H1 (cell line): ENCODE measurements around the gene CASK. TPM values are rescaled to one million over a fixed set of nuclear protein-coding genes. Genes with fewer than 3 reads are reported as not detected.

Experiments
- CTCF ChIA-PET: fragments of 300-600 bp; sonication (Branson Sonifier 250); formaldehyde crosslinking; loops from one replicate; lab custom pipeline; 2021; ENCODE audit not compliant: partially characterized antibody; lab: Charles Lee
- POLR2A ChIA-PET: fragments of 300-600 bp; sonication (Branson Sonifier 250); formaldehyde crosslinking; loops from one replicate; lab custom pipeline; 2021; ENCODE audit warnings: inconsistent platforms; ENCODE audit not compliant: partially characterized antibody; lab: Charles Lee
- DNase-seq, 2 experiments: peaks; one replicate each; pipeline versions ENCODE4 v3.0.0 to v3.0.0-alpha.2; 2010 to 2022; ENCODE audit warnings: low spot score in 2 of 2, low read depth in 1 of 2, mixed read lengths in 1 of 2
- FAIRE-seq: peaks from 2 replicates; lab custom pipeline; 2011; peaks lifted over from hg19 to GRCh38; lab: Jason Lieb, UNC
- H2AFZ ChIP-seq: 2 replicates; pipeline ENCODE4 v1.8.1; 2012; ENCODE audit warnings: low read length, inconsistent platforms
- H2AK5ac ChIP-seq: 2 replicates; pipeline ENCODE4 v1.6.1; 2013; ENCODE audit warnings: low read depth, low read length
- H2BK120ac ChIP-seq: replicated peaks from 2 replicates; pipeline ENCODE3; 2013; ENCODE audit warnings: low read depth, low read length, inconsistent platforms
- H2BK12ac ChIP-seq: 2 replicates; pipeline ENCODE4 v1.6.1; 2013; ENCODE audit warnings: low read depth, low read length
- H2BK15ac ChIP-seq: 2 replicates; pipeline ENCODE4 v1.6.1; 2013; ENCODE audit warnings: low read length
- H2BK20ac ChIP-seq: 2 replicates; pipeline ENCODE4 v1.6.1; 2013; ENCODE audit warnings: low read length
- H2BK5ac ChIP-seq: 2 replicates; pipeline ENCODE4 v1.6.1; 2013; ENCODE audit warnings: low read depth, low read length
- H3K14ac ChIP-seq: 2 replicates; pipeline ENCODE4 v1.6.1; 2013; ENCODE audit warnings: inconsistent platforms; ENCODE audit not compliant: insufficient read length
- H3K18ac ChIP-seq: 2 replicates; pipeline ENCODE4 v1.6.1; 2013; ENCODE audit warnings: low read length; ENCODE audit errors: extremely low read depth
- H3K23ac ChIP-seq: 2 replicates; pipeline ENCODE4 v1.6.1; 2013; ENCODE audit warnings: inconsistent platforms; ENCODE audit not compliant: insufficient read length
- H3K23me2 ChIP-seq: 2 replicates; pipeline ENCODE4 v1.6.1; 2013; ENCODE audit warnings: low read depth, low read length
- H3K27ac ChIP-seq: 2 replicates; pipeline ENCODE4 v1.6.1; 2011; ENCODE audit warnings: low read depth, low read length, inconsistent platforms
- H3K27me3 ChIP-seq, 4 experiments: replicated peaks in 1 of 4; 1 replicate in 1 of 4; 2 replicates in 3 of 4; pipeline versions ENCODE4 v1.6.1 to v1.8.1; 2011 to 2013; ENCODE audit warnings: low read length in 3 of 4, mild to moderate bottlenecking in 3 of 4, inconsistent platforms in 2 of 4, mixed read lengths in 2 of 4, moderate library complexity in 1 of 4; ENCODE audit not compliant: control insufficient read depth in 3 of 4, insufficient read depth in 3 of 4; ENCODE audit errors: extremely low read depth in 1 of 4
- H3K36me3 ChIP-seq, 4 experiments: 2 replicates each; pipeline versions ENCODE4 v1.6.1 to v1.8.1; 2011 to 2013; ENCODE audit warnings: mild to moderate bottlenecking in 4 of 4, low read length in 3 of 4, moderate library complexity in 2 of 4, control low read depth in 1 of 4, inconsistent platforms in 1 of 4; ENCODE audit not compliant: insufficient read depth in 4 of 4, control insufficient read depth in 2 of 4
- H3K4ac ChIP-seq: replicated peaks from 2 replicates; pipeline ENCODE3; 2013; ENCODE audit warnings: low read length, low read depth, mixed read lengths, inconsistent platforms; ENCODE audit not compliant: insufficient read length
- H3K4me1 ChIP-seq, 4 experiments: replicated peaks in 1 of 4; 1 replicate in 1 of 4; 2 replicates in 3 of 4; pipeline versions ENCODE4 v1.6.1 to v1.8.1; 2011 to 2013; ENCODE audit warnings: low read length in 3 of 4, inconsistent platforms in 2 of 4, mixed read lengths in 1 of 4; ENCODE audit not compliant: insufficient read depth in 4 of 4, control insufficient read depth in 3 of 4
- H3K4me2 ChIP-seq, 2 experiments: 2 replicates each; pipeline versions ENCODE4 v1.6.1 to v1.8.1; 2011 to 2013; ENCODE audit warnings: low read depth in 2 of 2, low read length in 2 of 2, control low read depth in 1 of 2, inconsistent platforms in 1 of 2, mild to moderate bottlenecking in 1 of 2; ENCODE audit not compliant: insufficient read depth in 1 of 2
- H3K4me3 ChIP-seq, 4 experiments: fragments of 200-600, 300-600 bp in 1 of 4; sonication (generic), shearing (Covaris generic), sonication (Bioruptor Twin) in 1 of 4; 2 replicates each; pipeline versions ENCODE4 v1.5.1 to v1.8.1; 2011 to 2016; ENCODE audit warnings: low read length in 4 of 4, low read depth in 3 of 4, control low read depth in 2 of 4, inconsistent platforms in 2 of 4, mild to moderate bottlenecking in 2 of 4, mixed read lengths in 1 of 4, moderate library complexity in 1 of 4; ENCODE audit not compliant: insufficient read depth in 2 of 4; ENCODE audit errors: extremely low read depth in 1 of 4
- H3K56ac ChIP-seq: replicated peaks from 2 replicates; pipeline ENCODE3; 2013; ENCODE audit warnings: low read depth, mild to moderate bottlenecking, mixed read lengths, low read length, inconsistent platforms; ENCODE audit not compliant: insufficient read length
- H3K79me1 ChIP-seq: 2 replicates; pipeline ENCODE4 v1.6.1; 2013; ENCODE audit warnings: low read depth, low read length, control low read depth
- H3K79me2 ChIP-seq, 2 experiments: 2 replicates each; pipeline versions ENCODE4 v1.6.1 to v1.8.1; 2012 to 2013; ENCODE audit warnings: low read length in 2 of 2, mild to moderate bottlenecking in 2 of 2, inconsistent platforms in 1 of 2; ENCODE audit not compliant: insufficient read depth in 2 of 2, control insufficient read depth in 1 of 2
- H3K9ac ChIP-seq, 4 experiments: replicated peaks in 1 of 4; 1 replicate in 1 of 4; 2 replicates in 3 of 4; pipeline versions ENCODE4 v1.6.1 to v1.8.1; 2011 to 2013; ENCODE audit warnings: low read depth in 3 of 4, low read length in 3 of 4, control low read depth in 2 of 4, mild to moderate bottlenecking in 2 of 4, moderate library complexity in 2 of 4, inconsistent platforms in 1 of 4; ENCODE audit errors: extremely low read depth in 1 of 4
- H3K9me3 ChIP-seq, 2 experiments: 2 replicates each; pipeline versions ENCODE4 v1.6.1 to v1.8.1; 2012 to 2013; ENCODE audit warnings: mild to moderate bottlenecking in 2 of 2, moderate library complexity in 2 of 2, control low read depth in 1 of 2, inconsistent platforms in 1 of 2, low read depth in 1 of 2, low read length in 1 of 2, mixed read lengths in 1 of 2; ENCODE audit not compliant: insufficient read depth in 2 of 2
- H4K20me1 ChIP-seq, 2 experiments: replicated peaks in 1 of 2; 2 replicates each; pipeline versions ENCODE3 to v1.8.1; 2011 to 2013; ENCODE audit warnings: inconsistent platforms in 2 of 2, low read length in 2 of 2, mild to moderate bottlenecking in 1 of 2; ENCODE audit not compliant: insufficient read depth in 2 of 2, control insufficient read depth in 1 of 2
- H4K5ac ChIP-seq: 2 replicates; pipeline ENCODE4 v1.6.1; 2013; ENCODE audit warnings: low read length, low read depth, mixed read lengths, inconsistent platforms; ENCODE audit not compliant: insufficient read length
- H4K8ac ChIP-seq: 2 replicates; pipeline ENCODE4 v1.8.0; 2013; ENCODE audit warnings: mild to moderate bottlenecking, moderate library complexity, low read length, inconsistent platforms; ENCODE audit not compliant: insufficient read depth; ENCODE audit errors: extremely low read depth
- H4K91ac ChIP-seq: replicated peaks from 2 replicates; pipeline ENCODE3; 2013; ENCODE audit warnings: low read length, mixed read lengths, inconsistent platforms; ENCODE audit not compliant: insufficient read length
- BACH1 ChIP-seq: IDR thresholded peaks from 2 replicates; pipeline ENCODE4 v1.6.1; 2012; ENCODE audit warnings: low read length, improper control_type of control experiment
- CEBPB ChIP-seq: IDR thresholded peaks from 2 replicates; pipeline ENCODE4 v1.6.1; 2012; ENCODE audit warnings: low read depth, low read length
- CHD1 ChIP-seq: IDR thresholded peaks from 2 replicates; pipeline ENCODE4 v1.6.1; 2012; ENCODE audit warnings: low read depth, low read length, improper control_type of control experiment
- CREB1 ChIP-seq: IDR thresholded peaks from 2 replicates; pipeline ENCODE4 v1.6.1; 2012; ENCODE audit warnings: inconsistent platforms
- JUN ChIP-seq: IDR thresholded peaks from 2 replicates; pipeline ENCODE4 v1.6.1; 2011; ENCODE audit warnings: low read depth, mild to moderate bottlenecking, improper control_type of control experiment, low read length
- KDM1A ChIP-seq: fragments of 200-600, 300-600 bp; sonication (generic); IDR thresholded peaks from 2 replicates; pipeline ENCODE4 v1.7.1; 2016; ENCODE audit warnings: mild to moderate bottlenecking, low read length, borderline replicate concordance
- KDM4A ChIP-seq: IDR thresholded peaks from one replicate; pipeline ENCODE4 v1.7.1; 2012; ENCODE audit warnings: low read depth, mild to moderate bottlenecking, moderate library complexity, low read length, inconsistent platforms; ENCODE audit not compliant: severe bottlenecking
- RAD21 ChIP-seq, 2 experiments: IDR thresholded peaks in 1 of 2; conservative IDR thresholded peaks in 1 of 2; 2 replicates each; pipeline ENCODE4 v1.6.1; 2011; ENCODE audit warnings: low read depth in 2 of 2, low read length in 2 of 2, improper control_type of control experiment in 1 of 2, inconsistent platforms in 1 of 2, mild to moderate bottlenecking in 1 of 2, moderate library complexity in 1 of 2
- SAP30 ChIP-seq: fragments of 300-600 bp; sonication (generic); IDR thresholded peaks from 2 replicates; pipeline ENCODE4 v1.7.1; 2012; ENCODE audit warnings: low read length, moderate library complexity, mild to moderate bottlenecking, inconsistent platforms; ENCODE audit not compliant: insufficient read depth, insufficient replicate concordance
- TAF1 ChIP-seq: IDR thresholded peaks from 2 replicates; pipeline ENCODE4 v1.6.1; 2011; ENCODE audit warnings: mild to moderate bottlenecking, low read depth, low read length
- TCF12 ChIP-seq: IDR thresholded peaks from 2 replicates; pipeline ENCODE4 v1.6.1; 2011; ENCODE audit warnings: low read depth, mild to moderate bottlenecking, low read length
- whole genome bisulfite sequencing, 2 experiments: shearing (Covaris generic) in 1 of 2; methylation state at CpG; one replicate each; pipeline versions ENCODE4 v1.1.6 to v1.1.7; 2013 to 2015; ENCODE audit warnings: low lambda C conversion rate in 2 of 2, mixed read lengths in 2 of 2, inconsistent platforms in 1 of 2, low coverage in 1 of 2, missing lambda C conversion rate in 1 of 2; ENCODE audit not compliant: insufficient replicate concordance in 2 of 2, insufficient coverage in 1 of 2, insufficient read length in 1 of 2; ENCODE audit errors: extremely low coverage in 1 of 2, missing lambda C conversion rate in 1 of 2; 5-methylcytosine and 5-hydroxymethylcytosine counted together
- polyA plus RNA-seq, 7 experiments: library from polyadenylated mRNA; depleted of rRNA in 3 of 7; stranded (reverse) in 5 of 7; unstranded in 2 of 7; fragments of >200 nt in 5 of 7; fragments of 200-250 nt in 2 of 7; gene quantifications; 1 replicate in 5 of 7; 2 replicates in 1 of 7; 4 replicates in 1 of 7; pipeline versions ENCODE4 v1.2.1 to v1.2.3, GENCODE V29; 2011 to 2013; ENCODE audit warnings: missing spikeins in 2 of 7, mixed read lengths in 2 of 7
- total RNA-seq: library from RNA; stranded (reverse); fragmentation: NEBNext Ultra II Directional; extraction: Animal tissue kit (Norgen Biotek cat#: 25700); gene quantifications from 2 replicates; pipeline ENCODE4 v1.2.1, GENCODE V29; 2021

Gene CASK
- total and polyA plus RNA-seq, 2 of the 8 experiments (the other 6 are each of a cell fraction or from before 2014, with no cell fraction given): 21.6 to 55.1 TPM

DNA sequence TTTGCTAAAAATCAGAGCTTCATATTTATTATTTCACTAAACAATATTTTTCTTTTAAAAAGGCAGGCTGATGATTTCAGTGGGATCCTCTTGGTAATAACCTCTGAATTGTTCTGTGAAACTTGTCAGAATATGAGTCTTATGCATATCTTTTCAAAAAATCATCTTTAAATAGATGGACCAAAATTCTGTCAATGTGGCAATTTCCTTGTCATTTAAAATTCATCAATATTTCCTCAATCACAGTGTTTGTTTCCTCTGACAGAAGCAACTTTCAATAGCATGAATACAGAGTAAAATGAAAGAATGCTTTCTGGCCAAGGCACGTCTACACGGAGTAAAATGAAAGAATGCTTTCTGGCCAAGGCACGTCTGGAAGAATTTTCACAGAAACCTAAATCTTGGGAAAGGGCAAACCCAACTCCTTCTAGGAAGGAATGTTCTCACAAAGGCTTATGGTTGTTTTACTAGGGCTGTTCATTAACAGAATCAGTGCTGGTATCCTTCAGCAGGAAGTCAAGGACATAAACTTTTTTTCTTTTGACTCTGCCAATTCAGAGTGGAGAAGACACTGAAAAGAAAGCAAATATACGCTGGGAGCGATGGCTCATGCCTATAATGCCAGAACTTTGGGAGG is 333.6 kb downstream of the CASK start:
- Histone ChIP-seq H3K4me1 (peaks cover 0 to 2% (median 0%) of the 10 kb centered on the region in 4 experiments; a peak in 3 of 7 replicates), H3K9ac (no peak overlapping the region), H2BK12ac (no peak overlapping the region), H3K9me3 (no peaks in the 10 kb centered on the region), H3K79me1 (no peaks in the 10 kb centered on the region), H3K4me3 (no peak overlapping the region), H3K27ac (no peak overlapping the region), H3K36me3 (peaks cover 0 to 6% (median under 1%) of the 10 kb centered on the region in 4 experiments; a peak in 2 of 8 replicates), H4K8ac (no peak overlapping the region), H3K18ac (no peak overlapping the region), H3K56ac (no peak overlapping the region), H3K14ac (no peak overlapping the region), H3K4me2 (no peak overlapping the region), H4K20me1 (no peaks in the 10 kb centered on the region), H3K79me2 (no peaks in the 10 kb centered on the region), H2AK5ac (no peak overlapping the region), H2AFZ (no peak overlapping the region), H3K23me2 (no peaks in the 10 kb centered on the region), H4K91ac (no peak overlapping the region), H4K5ac (no peak overlapping the region), H2BK15ac (no peak overlapping the region), H2BK120ac (no peak overlapping the region), H2BK5ac (no peak overlapping the region), H3K23ac (no peak overlapping the region), H3K4ac (no peak overlapping the region), H3K27me3 (no peaks in the 10 kb centered on the region), H2BK20ac (no peak overlapping the region)
- 96% methylated on average over 5 of the region's 5 CpGs; no CpG with 5 or more reads in 1 of the 2 experiments for WGBS, 2 experiments
- no peak for DNase-seq
- FAIRE-seq: no peak
- ChIA-PET POLR2A (no interaction called here), CTCF (no interaction called here)
- TF ChIP-seq RAD21 (IDR thresholded peaks at IDR 0.05 in 1 of 2, conservative IDR thresholded peaks at IDR 0.05 in 1 of 2; ENCODE audit: low read depth in 2 of 2, low read length in 2 of 2): no peak
- no peak for TF ChIP-seq CREB1
- TF ChIP-seq CHD1: no peak
- TF ChIP-seq SAP30: no peak
- no peak for TF ChIP-seq BACH1
- no peak for TF ChIP-seq CEBPB
- no peak for TF ChIP-seq TCF12
- no peak for TF ChIP-seq JUN
- no peak for TF ChIP-seq TAF1
- TF ChIP-seq KDM4A: no peak
- no peak for TF ChIP-seq KDM1A
